ENCODE results near the gene PLA2G12A.

DNA sequence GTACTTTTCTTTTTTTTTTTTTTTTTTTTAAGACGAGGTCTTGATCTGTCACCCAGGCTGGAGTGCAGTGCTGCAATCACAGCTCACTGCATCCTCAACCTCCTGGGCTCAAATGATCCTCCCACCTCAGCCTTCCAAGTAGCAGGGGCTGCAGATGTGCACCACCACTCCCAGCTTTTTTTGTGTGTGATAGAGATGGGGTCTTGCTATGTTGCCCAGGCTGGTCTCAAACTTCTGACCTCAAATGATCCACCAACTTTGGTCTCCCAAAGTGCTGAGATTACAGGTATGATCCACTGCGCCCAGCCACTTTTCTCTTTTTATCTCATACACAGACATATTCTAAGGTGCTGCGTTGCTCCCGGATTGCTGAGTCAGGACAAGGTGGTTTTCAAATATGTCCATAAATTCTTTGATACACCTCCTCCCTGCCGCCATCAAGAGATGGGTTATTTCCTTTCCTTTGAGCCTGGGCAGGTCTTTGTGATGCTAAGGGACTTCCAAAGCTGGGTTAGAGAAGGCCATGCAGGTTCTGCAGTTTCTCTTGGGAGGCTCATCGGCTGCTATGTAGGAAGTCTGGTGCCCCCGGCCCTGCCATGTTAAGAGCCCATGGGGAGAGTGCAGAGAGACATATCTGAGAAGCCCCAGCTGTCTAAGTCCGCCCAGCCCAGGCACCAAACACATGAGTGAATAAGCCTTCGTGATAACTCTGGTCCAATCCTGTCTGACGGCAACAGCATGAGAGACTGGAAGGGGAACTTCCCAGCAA is 8.4 kb upstream of the PLA2G12A start:
- TF ChIP-seq, protein P1, sequence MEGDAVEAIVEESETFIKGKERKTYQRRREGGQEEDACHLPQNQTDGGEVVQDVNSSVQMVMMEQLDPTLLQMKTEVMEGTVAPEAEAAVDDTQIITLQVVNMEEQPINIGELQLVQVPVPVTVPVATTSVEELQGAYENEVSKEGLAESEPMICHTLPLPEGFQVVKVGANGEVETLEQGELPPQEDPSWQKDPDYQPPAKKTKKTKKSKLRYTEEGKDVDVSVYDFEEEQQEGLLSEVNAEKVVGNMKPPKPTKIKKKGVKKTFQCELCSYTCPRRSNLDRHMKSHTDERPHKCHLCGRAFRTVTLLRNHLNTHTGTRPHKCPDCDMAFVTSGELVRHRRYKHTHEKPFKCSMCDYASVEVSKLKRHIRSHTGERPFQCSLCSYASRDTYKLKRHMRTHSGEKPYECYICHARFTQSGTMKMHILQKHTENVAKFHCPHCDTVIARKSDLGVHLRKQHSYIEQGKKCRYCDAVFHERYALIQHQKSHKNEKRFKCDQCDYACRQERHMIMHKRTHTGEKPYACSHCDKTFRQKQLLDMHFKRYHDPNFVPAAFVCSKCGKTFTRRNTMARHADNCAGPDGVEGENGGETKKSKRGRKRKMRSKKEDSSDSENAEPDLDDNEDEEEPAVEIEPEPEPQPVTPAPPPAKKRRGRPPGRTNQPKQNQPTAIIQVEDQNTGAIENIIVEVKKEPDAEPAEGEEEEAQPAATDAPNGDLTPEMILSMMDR (IDR thresholded peaks at IDR 0.05; ENCODE audit: insufficient read depth, low read length, poor library complexity, severe bottlenecking), result no peak
- no peak for TF ChIP-seq EZH2phosphoT487 (conservative IDR thresholded peaks at IDR 0.05; ENCODE audit: low read length)

Measured in SU-DHL-6 (cell line).